Activated T-cell treated with anti-CD3 and anti-CD28 coated beads for 4 hours (primary cell): ENCODE results near the gene ANO9.
"Not testable (repeated sequence)": the region's sequence is repeated elsewhere in the genome, so short reads cannot be mapped to it uniquely, and the experiment has no call there.

Experiments
- DNase-seq: peaks from one replicate; pipeline ENCODE4 v3.0.0-alpha.2; 2020

Gene ANO9

GRCh38 chr11:452203-452744 is 10.5 kb upstream of the ANO9 start:
- DNase-seq = no peak

- DNase-seq = no peak
These were observed 9.9 kb upstream of the ANO9 start for GRCh38 chr11:451738-452137.

DNA sequence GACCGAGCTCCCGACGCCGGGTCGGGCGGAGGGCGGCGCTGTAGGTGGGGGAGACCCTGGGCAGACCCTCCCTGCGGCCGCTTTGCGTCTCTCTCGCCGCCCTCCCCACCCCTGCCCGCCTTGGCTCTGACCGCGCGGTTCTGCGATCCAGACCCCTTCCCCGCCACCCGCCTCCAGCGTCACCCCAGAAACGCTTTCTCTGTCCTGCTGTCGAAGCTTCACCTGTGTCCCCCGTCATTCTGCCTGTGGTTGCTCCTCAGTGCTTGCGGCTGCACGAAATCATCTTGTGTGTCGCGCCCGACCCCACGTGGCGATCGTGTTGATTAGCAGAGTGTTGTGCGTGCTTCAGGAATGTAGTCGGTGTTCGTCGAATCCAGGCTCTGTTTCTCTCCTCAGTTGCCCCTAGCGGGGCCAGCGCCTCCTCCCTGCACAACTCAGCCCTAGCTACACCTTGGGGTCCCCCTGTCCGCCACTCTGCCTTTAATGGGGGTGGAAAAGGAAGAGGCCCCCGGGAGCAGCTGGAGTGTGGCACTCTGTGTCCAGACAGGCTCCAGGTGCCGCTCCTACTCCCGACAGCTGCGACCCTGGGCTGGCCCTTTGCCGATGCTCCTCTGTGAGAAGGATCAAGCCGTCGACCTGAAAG is 9.1 kb upstream of the ANO9 start:
- DNase-seq = peak; percentile 74

- peak; percentile 91 for DNase-seq
These were observed 8.3 kb upstream of the ANO9 start, which contains the start of gene PTDSS2 for GRCh38 chr11:449889-450808. PTDSS2 (plus strand) TSS chr11:450279; CDS start chr11:450456, 177 bp downstream.

- DNase-seq = peak; percentile 98
These were observed 6.3 kb upstream of the ANO9 start for GRCh38 chr11:447923-448731.

DNA sequence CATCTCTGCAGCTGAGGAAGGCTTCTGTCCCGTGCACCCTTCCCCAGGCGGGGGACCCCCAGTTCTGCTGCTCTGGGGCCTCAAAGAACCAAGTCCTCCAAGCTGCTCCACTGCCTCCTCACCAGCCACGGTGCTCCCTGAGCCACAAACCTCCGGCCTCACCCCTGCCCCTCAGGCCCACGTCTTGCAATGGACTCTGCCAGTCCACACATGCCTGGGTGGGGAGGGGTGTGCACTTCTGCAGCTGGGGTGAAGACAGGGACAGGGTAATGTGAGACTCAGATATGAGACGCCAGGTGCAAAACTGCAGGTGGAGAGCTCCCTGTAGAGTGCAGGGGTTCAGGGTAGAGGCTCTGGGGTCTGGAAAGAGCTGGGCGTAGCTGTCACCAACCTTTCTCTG is 5.1 kb upstream of the ANO9 start:
- no peak for DNase-seq

DNA sequence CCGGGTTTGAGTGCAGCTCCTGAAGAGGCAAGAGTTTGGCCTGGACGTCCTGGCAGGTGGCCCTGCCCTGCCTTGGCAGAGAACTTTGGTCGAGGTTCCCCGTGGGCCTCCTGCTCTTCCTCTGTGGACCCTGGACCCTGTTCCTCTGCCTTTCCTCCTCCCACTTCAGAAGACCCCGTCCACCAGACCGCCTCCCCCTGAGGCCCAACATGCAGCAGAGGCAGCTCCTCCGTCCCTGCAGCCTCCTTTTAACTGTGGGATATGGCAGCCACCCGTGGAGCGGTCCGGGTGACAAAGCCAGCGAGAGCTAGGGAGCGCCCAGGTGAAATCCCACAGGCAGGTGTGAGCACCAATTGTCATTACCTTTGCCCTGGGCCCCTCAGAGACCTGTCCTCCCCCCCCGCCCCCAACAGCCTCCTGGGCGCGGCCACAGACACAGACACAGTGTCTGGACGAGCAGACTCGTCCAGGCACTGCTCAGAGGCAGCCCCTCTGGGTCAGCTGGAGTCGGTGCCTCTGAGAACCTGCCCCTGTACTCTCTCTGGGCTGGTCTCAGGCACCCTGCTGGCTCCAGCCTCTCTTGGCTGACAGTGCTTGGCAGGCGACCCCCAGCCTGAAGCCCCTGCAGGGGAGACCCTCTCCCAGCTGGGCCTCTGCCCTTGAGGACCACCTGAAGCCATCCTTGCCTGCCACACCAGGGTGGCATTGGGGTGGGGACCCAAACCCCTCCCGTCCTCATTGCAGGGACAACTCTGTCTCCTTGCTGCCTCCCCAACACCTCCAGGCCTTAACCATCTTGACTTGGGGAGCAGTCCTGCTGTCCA is 4.2 kb upstream of the ANO9 start:
- no peak for DNase-seq

DNA sequence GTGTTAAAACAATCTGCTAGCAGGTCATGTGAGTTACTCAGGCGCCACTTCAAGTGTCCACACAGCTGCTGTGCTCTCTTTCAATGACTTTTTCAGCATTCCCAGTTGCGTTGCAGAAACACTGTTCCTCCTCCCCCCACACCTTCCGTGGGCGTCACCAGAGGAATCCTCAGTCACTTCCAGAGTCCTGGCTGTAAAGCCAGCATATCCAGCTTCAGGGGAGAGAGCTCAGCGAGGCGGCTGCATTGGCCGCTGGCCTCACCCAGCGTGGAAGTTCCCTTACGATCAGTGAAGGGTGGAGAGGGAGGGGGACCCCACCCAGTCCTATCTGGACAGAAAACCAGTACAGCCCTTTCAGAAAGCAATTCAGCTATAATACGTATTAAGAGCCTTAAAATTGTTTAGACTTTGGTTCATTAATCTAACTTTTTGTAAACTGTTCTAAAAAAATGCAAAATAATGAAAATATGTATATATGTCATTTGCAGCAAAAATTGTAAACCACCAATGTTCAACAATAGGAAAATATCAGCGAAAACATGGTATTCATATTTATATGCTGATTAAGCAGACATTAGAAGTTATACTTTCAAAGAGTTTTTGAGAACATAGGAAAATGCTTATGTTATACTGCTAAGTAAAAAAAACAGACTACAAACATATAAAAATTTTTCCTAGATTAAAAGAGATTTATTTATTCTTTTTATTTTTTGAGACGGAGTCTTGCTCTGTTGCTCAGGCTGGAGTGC is 2.8 kb upstream of the ANO9 start:
- no peak for DNase-seq

DNA sequence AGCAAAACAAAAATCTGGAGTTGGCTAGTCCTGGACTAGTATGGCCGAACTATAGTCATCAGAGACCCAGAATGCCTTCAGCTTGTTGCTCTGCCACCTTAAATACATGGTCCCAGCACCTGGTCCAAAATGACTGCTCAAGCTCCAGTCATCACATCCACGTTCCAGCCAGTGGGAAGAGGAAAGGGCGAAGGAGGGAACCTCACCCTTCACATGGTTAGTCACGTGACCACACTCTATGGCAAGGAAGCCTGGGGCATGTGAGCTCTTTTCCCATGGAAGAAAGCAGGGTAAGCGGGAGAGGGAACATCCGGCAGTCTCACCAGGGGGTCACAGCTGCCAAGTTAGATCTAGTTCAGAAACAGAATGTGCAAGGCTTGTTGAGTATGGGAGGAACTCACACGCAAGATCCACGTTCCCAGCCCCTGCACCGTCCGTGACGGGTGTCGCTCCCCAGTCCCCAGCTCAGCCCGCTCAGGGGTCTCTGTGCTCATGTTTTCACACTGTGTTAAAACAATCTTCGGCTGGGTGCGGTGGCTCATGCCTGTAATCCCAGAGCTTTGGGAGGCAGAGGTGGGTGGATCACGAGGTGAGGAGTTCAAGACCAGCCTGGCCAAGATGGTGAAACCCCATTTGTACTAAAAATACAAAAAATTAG is 1.9 kb upstream of the ANO9 start:
- no peak for DNase-seq

GRCh38 chr11:442611-443081 is 835 bp upstream of the ANO9 start:
- DNase-seq = no peak

DNA sequence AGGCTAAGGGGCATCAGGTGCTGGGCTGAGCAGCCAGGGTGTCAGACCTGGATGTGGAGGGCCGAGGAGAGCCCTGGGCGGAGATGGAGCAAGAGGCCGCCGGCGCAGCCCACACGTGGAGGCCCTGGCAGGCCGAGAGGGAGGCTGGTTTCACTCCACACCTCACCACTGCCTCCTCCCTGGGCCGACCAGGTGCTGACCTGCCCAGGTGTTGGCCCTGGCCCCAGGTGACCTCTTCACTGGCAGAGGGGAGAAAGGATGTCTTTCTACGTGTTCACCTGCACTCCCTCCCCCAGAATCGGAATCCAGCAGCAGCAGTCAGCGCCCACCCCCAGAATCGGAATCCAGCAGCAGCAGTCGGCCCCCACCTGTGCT is 781 bp downstream of the ANO9 start:
- no peak for DNase-seq

GRCh38 chr11:440065-441042 is 1.5 kb downstream of the ANO9 start:
- no peak for DNase-seq

DNA sequence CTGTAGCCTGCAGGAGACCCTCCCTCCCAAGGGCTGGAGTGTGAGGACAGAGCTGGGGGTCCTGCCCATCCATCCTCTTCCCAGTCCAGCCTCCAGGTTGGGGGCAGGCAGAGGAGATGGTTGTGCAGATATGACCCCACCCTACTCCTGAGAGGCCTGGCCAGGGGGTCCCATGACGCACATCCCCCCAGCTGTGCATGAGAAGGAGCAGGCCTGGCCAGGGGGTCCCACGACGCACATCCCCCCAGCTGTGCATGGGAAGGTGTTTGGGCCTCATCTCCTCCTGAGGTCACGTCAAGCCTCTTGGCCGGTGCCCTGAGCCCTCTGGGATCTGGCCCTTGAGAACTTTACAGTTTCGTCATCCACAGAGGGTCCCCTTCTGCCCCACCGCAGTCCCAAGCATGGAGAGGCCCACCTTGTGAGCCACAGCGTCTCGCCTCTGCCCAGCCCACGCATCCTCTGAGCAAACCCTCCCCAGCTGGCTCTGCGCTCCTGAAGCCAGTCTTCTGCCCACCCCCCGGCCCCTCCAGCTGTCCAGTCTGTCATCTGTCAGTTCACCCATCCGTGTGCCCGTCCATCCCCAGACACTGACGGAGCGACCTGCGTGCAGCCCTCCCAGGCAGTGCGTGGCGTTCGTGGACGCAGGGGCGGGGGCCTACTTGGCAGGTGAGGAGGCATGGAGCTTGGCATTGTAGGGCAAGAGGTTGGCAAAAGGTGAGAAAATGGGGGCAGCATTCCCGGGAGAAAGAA is 2.3 kb downstream of the ANO9 start:
- DNase-seq = no peak

DNA sequence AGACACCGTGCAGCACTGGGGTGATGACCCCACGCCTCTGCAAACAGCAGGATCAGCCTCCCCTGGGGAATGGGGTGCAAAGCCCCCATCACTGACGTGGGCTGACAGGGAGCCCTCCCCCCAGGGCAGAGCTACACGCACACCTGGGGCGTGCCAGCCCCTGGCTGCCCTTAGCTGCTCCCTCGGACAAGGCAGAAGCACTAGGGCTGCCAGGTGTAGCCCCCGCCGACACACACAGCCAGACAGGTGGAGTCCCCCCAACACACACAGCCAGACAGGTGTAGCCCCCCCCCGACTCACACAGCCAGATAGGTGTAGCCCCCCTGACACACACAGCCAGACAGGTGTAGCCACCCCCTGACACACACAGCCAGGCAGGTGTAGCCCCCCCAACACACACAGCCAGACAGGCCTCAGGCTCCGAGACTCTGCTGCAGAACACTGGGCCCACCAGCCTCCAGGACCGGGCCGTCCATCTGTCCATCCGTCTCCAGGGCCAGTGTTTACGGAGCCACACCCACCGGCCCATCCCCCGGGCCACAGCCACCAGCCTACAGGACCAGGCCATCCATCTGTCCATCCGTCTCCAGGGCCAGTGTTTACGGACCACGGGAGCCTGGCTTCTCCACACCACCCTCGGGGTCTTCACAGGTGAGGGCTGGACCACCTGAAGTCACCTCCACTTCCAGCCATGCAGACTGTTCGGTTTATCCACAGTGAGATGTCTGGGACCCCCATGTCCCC is 3.5 kb downstream of the ANO9 start:
- no peak for DNase-seq

GRCh38 chr11:437228-437870 is 4.5 kb downstream of the ANO9 start:
- DNase-seq = no peak

DNA sequence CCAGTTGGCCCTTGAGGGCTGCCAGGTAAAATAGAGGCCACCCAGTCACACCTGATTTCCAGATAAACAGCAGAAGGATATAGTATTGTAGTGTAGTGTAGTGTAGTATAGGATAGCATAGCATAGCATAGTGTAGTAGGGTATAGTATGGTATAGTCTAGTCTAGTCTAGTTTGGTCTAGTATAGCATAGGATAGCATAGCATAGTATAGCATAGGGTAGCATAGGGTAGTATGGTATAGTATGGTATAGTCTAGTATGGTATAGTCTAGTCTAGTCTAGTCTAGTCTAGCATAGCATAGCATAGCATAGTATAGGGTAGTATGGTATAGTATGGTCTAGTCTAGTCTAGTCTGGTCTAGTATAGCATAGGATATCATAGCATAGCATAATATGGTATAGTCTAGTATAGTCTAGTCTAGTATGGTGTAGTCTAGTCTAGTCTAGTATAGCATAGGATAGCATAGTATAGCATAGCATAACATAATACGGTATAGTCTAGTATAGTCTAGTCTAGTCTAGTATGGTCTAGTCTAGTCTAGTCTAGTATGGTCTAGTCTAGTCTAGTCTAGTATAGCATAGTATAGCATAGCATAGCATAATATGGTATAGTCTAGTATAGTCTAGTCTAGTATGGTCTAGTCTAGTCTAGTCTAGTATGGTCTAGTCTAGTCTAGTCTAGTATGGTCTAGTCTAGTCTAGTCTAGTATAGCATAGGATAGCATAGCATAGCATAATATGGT is 6.6 kb downstream of the ANO9 start:
- DNase-seq = not testable (repeated sequence)

DNA sequence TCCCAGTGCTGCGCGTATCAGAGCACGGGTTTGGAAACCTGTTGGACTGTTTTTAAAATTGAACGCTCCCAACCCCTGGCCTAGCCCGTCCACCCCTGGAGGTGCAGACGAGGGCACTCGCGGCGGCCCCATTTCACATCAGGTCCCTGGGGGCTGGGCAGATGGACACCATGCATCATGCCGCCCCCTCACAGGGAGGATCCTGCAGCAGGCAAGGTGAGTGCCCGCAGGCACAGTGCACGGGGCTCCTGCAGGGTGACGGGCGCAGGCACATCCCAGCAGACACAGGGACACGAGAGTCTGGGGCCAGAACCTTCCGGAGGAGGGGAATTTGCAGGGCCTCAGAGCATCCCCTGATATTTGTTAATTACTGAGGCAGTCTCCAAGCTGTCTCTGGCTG is 7.3 kb downstream of the ANO9 start:
- no peak for DNase-seq
